Measurements from ENCODE around the gene NLGN2.

- TF ChIP-seq CTCF (IDR thresholded peaks at IDR 0.05) (no peak), POLR2A (IDR thresholded peaks at IDR 0.05) (no peak)
These were observed 13.8 kb upstream of the NLGN2 start for GRCh38 chr17:7393613-7394451.
